Right ventricle myocardium superior (tissue), 1 donor: ENCODE measurements around the gene MID1IP1. TPM values are rescaled to one million over a fixed set of nuclear protein-coding genes. Genes with fewer than 3 reads are reported as not detected.
A peak's percentile ranks its signal among the peaks of the same experiment; 100 is the strongest.

Experiments
- ATAC-seq: fragments of 200-7000 bp; cut with Tn5 transposase; one replicate; pipeline ENCODE4 v1.9.1; 2020; ENCODE audit warnings: mild to moderate bottlenecking; ENCODE audit not compliant: poor library complexity
- DNase-seq: peaks from one replicate; pipeline ENCODE4 v3.0.0-alpha.2; 2020
- intact Hi-C: fragments of 100-400 bp; cut with DNase I; formaldehyde crosslinking; loops from one replicate; pipeline ENCODE4 v1.11.2; 2022
- total RNA-seq: library from RNA; stranded (reverse); fragmentation: NEBNext Ultra II Directional; extraction: Animal tissue kit (Norgen Biotek cat#: 25700); gene quantifications from one replicate; pipeline ENCODE4 v1.2.1, GENCODE V29; 2021
- donor health status: DM: no; HTN: yes; CAD: no; lungs with severe emphysema.

The MID1IP1 gene
- total RNA-seq, 1 donor from 2014 or later: 57.4 TPM

DNA sequence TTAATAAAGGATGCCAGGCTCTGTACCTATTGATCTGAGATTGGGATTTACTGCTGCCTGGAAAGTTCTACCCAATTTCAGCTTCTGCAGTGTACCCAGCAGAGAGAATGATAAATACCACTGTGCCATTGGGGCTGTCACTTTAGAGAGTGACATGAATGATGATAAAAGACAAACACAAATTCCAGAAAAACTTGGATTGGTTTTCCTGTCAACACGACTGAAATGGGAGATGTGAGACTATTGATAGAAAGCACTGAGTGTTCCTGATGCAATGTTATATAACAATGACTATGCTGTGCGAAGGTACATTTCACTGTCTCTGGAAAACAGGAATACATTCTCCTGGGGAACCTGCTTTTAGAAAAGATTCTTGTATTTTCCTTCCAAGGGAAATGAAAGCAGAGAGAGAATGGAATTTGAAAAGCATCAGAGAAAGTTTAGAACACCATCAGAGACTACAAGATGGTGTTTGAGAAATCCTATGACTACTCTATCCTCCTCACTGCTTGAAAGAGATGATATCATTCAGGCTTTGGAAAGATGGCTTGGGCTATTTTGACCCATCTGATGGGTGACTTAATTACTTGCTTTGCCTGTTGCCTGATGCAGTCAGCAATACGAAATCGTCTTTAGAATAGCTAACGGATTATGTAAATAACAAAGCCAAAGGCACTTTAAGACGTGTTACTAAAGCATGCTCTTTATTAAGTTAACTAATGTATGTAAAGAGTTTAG is 49.7 kb downstream of the MID1IP1 start:
- ATAC-seq (peak; percentile 86), DNase-seq (no peak)
- intact Hi-C loops: loop anchor here (10.0 kb wide), 1 partner anchor 46 kb away; the partner anchor contains the start of gene MID1IP1

- intact Hi-C loops: loop anchor here (10.0 kb wide), 1 partner anchor 50 kb away; the partner anchor contains the start of gene MID1IP1
- ATAC-seq: no peak
Observed at GRCh38 chrX:38854305-38854704, 53.0 kb downstream of the MID1IP1 start.

More at GRCh38 chrX:38854305-38854704, 53.0 kb downstream of the MID1IP1 start:
- no peak for DNase-seq

Other genes starting within 250 kb of the MID1IP1 start
- 26.6 TPM for gene TSPAN7, start 239.9 kb upstream of the MID1IP1 start, total RNA-seq